GM12873 (cell line): ENCODE measurements around the gene RSPH1.

Source experiments
- CTCF ChIP-seq: IDR thresholded peaks from 2 replicates; pipeline ENCODE4 v1.5.1; 2012; ENCODE audit warnings: low read depth, mild to moderate bottlenecking, moderate library complexity, low read length, control low read depth; ENCODE audit not compliant: insufficient read depth; ENCODE audit errors: missing control alignments

RSPH1 gene

GRCh38 chr21:42463861-42464515, 32.0 kb downstream of the RSPH1 start:
- no peak for TF ChIP-seq CTCF

- TF ChIP-seq CTCF, result no peak
Measured at GRCh38 chr21:42461881-42462877, 33.8 kb downstream of the RSPH1 start.

- TF ChIP-seq CTCF, result no peak
Measured at GRCh38 chr21:42461185-42461520, 34.9 kb downstream of the RSPH1 start.

- no peak for TF ChIP-seq CTCF
Measured at GRCh38 chr21:42460391-42461184, 35.4 kb downstream of the RSPH1 start.

- TF ChIP-seq CTCF, result no peak
Measured at GRCh38 chr21:42459546-42460215, 36.3 kb downstream of the RSPH1 start.

GRCh38 chr21:42459082-42459460, 37.0 kb downstream of the RSPH1 start:
- no peak for TF ChIP-seq CTCF
